ENCODE results near the gene LMF2. TPM values are rescaled to one million over a fixed set of nuclear protein-coding genes. Genes with fewer than 3 reads are reported as not detected.

Gene LMF2
- polyA plus RNA-seq, 1 of the 3 experiments (the other 2 are of a cell fraction) = 34.3 TPM

DNA sequence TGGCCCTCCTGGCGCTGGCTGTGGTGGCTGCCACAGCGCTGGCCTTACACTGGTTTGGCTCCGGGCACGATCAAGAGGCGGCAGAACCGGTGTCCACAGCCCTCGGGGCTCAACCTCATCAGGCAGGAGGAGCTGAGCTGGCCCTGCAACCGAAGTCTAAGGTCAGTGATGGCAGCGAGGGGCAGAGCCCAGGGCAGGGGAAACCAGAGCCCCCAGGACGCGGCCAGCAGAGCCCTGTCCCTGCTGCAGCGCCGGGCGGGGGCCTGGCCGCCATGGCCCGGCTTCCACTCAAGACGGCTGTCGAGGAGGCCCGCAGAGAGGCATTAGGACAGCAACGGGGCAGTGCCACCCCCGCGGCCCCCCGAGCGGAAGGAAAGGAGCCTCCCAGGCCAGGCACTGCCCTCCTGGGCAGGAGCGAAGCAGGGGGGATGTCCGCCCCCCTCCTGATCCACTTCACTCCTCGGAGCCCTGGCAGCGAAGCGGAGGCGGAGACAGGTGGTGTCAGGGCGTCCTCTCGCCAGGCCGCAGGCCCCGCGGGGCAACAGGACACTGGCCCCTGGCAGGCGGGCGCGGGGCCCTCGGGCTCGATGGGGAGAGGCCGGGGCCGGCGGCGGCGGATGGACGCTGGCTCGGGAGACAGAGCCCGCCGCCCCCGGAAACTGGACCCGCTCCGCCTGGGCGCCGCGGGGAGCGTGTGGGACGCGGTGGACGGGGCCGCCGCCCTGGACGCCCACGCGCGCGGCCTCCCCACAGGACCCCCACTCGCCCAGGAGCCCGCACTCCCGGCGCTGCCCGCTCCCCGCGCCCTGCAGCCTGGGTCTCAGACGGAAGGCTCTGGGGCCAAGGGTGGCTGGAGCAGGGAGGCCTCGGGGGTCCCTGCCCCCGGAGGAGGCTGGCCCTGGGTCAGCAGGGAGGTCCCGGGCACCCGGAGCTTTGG is 39.1 kb upstream of the LMF2 start (continued):
- no peak for TF ChIP-seq TEAD4 (IDR thresholded peaks at IDR 0.05; ENCODE audit: borderline replicate concordance, insufficient read depth)
- TF ChIP-seq NRF1 (IDR thresholded peaks at IDR 0.05; ENCODE audit: low read depth, low read length) = no peak
- TF ChIP-seq RCOR1 (IDR thresholded peaks at IDR 0.05; ENCODE audit: low read length) = no peak
- TF ChIP-seq EZH2phosphoT487 (IDR thresholded peaks at IDR 0.05; ENCODE audit: borderline replicate concordance, low read depth) = no peak

DNA sequence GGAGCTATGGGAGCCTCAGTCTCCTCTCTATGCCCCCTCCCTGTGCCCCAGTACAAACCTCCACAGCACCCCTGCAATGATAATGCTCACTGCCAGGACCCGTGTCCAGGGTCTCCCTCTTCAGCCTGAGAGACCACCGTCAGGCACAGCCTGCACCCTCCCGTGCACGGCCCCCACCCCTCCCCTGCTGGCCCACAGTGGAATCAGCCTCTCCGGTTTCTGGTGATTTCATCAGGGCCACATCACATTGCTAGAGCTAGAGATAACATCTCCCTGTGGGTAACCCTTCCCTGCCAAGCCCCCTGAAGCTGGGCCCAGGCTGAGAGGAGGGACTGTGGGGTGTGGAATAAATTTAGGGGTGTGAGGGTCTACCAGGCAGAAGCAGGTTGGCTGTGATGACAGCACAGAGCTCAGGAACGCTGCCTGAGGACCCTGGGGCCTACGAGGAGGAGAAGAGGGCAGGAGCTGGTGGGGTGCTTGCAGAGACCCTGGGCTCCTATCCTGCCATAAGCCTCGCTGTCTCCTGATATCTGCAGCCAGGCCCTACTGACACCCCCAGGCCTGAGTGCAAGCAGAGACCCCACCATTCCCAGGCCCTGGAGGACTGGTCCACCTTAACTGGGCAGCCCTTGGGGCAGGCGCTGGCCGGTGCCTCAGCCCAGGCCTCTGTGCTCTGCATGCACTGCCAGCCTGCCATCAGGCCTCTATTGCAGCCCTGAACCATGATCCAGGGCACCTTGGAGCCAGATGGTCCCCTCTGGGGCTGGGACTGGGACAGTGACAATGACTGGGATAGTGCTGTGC is 38.2 kb upstream of the LMF2 start, which contains the start of gene KLHDC7B:
TSS of gene KLHDC7B (plus strand) at position 378 of the 804 bp plus-strand sequence. CDS start at position 723, 345 bp downstream.
- H3K27me3 ChIP-seq (ENCODE audit: insufficient read depth) = no peaks in the 10 kb centered on the region
- TF ChIP-seq GATA2 (CRISPR knock-in tag; IDR thresholded peaks at IDR 0.05) (peak; percentile 94), MXI1 (IDR thresholded peaks at IDR 0.05; ENCODE audit: low read depth, low read length) (no peak)
- TF ChIP-seq, protein P1, sequence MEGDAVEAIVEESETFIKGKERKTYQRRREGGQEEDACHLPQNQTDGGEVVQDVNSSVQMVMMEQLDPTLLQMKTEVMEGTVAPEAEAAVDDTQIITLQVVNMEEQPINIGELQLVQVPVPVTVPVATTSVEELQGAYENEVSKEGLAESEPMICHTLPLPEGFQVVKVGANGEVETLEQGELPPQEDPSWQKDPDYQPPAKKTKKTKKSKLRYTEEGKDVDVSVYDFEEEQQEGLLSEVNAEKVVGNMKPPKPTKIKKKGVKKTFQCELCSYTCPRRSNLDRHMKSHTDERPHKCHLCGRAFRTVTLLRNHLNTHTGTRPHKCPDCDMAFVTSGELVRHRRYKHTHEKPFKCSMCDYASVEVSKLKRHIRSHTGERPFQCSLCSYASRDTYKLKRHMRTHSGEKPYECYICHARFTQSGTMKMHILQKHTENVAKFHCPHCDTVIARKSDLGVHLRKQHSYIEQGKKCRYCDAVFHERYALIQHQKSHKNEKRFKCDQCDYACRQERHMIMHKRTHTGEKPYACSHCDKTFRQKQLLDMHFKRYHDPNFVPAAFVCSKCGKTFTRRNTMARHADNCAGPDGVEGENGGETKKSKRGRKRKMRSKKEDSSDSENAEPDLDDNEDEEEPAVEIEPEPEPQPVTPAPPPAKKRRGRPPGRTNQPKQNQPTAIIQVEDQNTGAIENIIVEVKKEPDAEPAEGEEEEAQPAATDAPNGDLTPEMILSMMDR (IDR thresholded peaks at IDR 0.05) = 0 out of 2 replicates have a peak, but pooled peaks have one; percentile 20
- no peak within 1 kb of the TSS for H3K27ac ChIP-seq (ENCODE audit: low read depth in 2 of 2, low read length in 1 of 2)
- no peaks in the 10 kb centered on the region for H3K9me3 ChIP-seq
- no peaks in the 10 kb centered on the region for H3K9me2 ChIP-seq
- H4K20me1 ChIP-seq (ENCODE audit: insufficient read depth) = no peaks in the 10 kb centered on the region
- no peaks in the 10 kb centered on the region for H3K79me2 ChIP-seq (ENCODE audit: insufficient read depth)
- H3K36me3 ChIP-seq (replicated peaks in 1 of 2; ENCODE audit: control insufficient read depth in 1 of 2, insufficient read depth in 2 of 2, low read length in 1 of 2) = no peaks in the 10 kb centered on the region
- H3K9ac ChIP-seq = no peak within 1 kb of the TSS
- peaks cover 0 to 9% of the 10 kb centered on the region in 2 experiments; a peak in 1 of 4 replicates for H3K4me1 ChIP-seq (ENCODE audit: control insufficient read depth in 1 of 2, insufficient read depth in 2 of 2, low read depth in 1 of 2, low read length in 1 of 2)
- WGBS (ENCODE audit: low lambda C conversion rate) = 29% methylated on average over 4 of the region's 10 CpGs
- H3K4me2 ChIP-seq = no peak within 1 kb of the TSS
- CTCF ChIA-PET = interaction anchor here (1.0 to 4.9 kb wide), 5 partner anchors 11 to 75 kb away, joined by 4 to 31 read pairs (median 6); partner anchors contain the start of genes SCO2 and SYCE3
- POLR2A ChIA-PET = interaction anchor here (1.6 to 2.3 kb wide), 2 partner anchors 17 to 21 kb away, joined by 5 to 7 read pairs; partner anchors contain the start of genes SCO2 and SYCE3
- peaks cover 3% of the 10 kb centered on the region for H3F3A ChIP-seq (replicated peaks; ENCODE audit: insufficient read depth)
- H2AFZ ChIP-seq (ENCODE audit: low read depth) = no peak within 1 kb of the TSS
- DNase-seq = peak; percentile 82
- no peak within 1 kb of the TSS for H3K4me3 ChIP-seq (ENCODE audit: low read depth in 2 of 2, low read length in 1 of 2)

DNA sequence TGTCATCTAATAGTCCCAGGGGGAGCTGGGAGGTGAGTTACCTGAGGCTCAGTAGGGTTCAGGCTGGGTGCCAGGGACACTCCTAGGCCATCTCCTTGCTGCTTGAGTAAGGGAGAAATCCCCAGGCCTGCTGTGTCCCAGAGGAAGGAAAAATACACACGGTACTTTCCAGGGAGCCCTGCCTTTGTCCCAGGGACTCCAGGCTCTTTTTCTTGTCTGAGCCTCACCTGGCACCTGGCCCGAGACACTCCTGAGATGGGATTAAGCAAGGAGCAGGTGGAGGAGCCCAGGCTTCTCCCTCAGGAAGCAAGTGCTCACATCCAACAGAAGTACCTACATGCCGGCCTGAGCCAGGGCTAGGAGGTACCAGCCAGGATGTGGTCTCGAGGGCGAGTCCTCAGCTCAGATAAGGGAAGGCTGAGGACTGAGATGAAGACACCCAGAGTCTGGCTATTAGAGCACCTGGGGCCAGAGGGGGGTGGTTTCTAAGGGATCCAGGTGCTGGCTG is 37.3 kb upstream of the LMF2 start:
- H3K4me3 ChIP-seq (ENCODE audit: low read depth in 2 of 2, low read length in 1 of 2) = no peak overlapping the region
- H4K20me1 ChIP-seq (ENCODE audit: insufficient read depth) = no peaks in the 10 kb centered on the region
- H3K9ac ChIP-seq = no peak overlapping the region
- ChIA-PET POLR2A (interaction anchor here (1.6 to 2.3 kb wide), 2 partner anchors 18 to 20 kb away, joined by 5 to 7 read pairs; partner anchors contain the start of genes SCO2 and SYCE3), CTCF (interaction anchor here (1.1 to 4.9 kb wide), 4 partner anchors 8 to 19 kb away, joined by 4 to 31 read pairs (median 6); partner anchors contain the start of genes SCO2 and SYCE3)
- peaks cover 6% of the 10 kb centered on the region for H3F3A ChIP-seq (replicated peaks; ENCODE audit: insufficient read depth)
- no peak overlapping the region for H2AFZ ChIP-seq (ENCODE audit: low read depth)
- 83% methylated on average over 3 of the region's 5 CpGs for WGBS (ENCODE audit: low lambda C conversion rate)
- no peaks in the 10 kb centered on the region for H3K36me3 ChIP-seq (replicated peaks in 1 of 2; ENCODE audit: control insufficient read depth in 1 of 2, insufficient read depth in 2 of 2, low read length in 1 of 2)
- no peak overlapping the region for H3K27ac ChIP-seq (ENCODE audit: low read depth in 2 of 2, low read length in 1 of 2)
- no peak for DNase-seq
- H3K9me3 ChIP-seq = no peaks in the 10 kb centered on the region
- peaks cover 4 to 9% of the 10 kb centered on the region in 2 experiments; a peak in 2 of 4 replicates for H3K4me1 ChIP-seq (ENCODE audit: control insufficient read depth in 1 of 2, insufficient read depth in 2 of 2, low read depth in 1 of 2, low read length in 1 of 2)
- H3K4me2 ChIP-seq = no peak overlapping the region
- no peaks in the 10 kb centered on the region for H3K79me2 ChIP-seq (ENCODE audit: insufficient read depth)
- H3K9me2 ChIP-seq = no peaks in the 10 kb centered on the region
- no peaks in the 10 kb centered on the region for H3K27me3 ChIP-seq (ENCODE audit: insufficient read depth)
- TF ChIP-seq POLR2AphosphoS5 (IDR thresholded peaks at IDR 0.05; ENCODE audit: low read depth, low read length) (no peak), ELF1 (IDR thresholded peaks at IDR 0.05) (no peak), RXRA (IDR thresholded peaks at IDR 0.05; ENCODE audit: borderline replicate concordance, low read depth) (no peak), NFIC (IDR thresholded peaks at IDR 0.05; ENCODE audit: borderline replicate concordance) (no peak), TCF12 (IDR thresholded peaks at IDR 0.05) (no peak), JUND (IDR thresholded peaks at IDR 0.05) (no peak), RCOR1 (IDR thresholded peaks at IDR 0.05; ENCODE audit: low read length) (no peak), TAF1 (IDR thresholded peaks at IDR 0.05; ENCODE audit: borderline replicate concordance, low read depth, low read length) (no peak)
- TF ChIP-seq, protein P2, sequence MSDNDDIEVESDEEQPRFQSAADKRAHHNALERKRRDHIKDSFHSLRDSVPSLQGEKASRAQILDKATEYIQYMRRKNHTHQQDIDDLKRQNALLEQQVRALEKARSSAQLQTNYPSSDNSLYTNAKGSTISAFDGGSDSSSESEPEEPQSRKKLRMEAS (IDR thresholded peaks at IDR 0.05; ENCODE audit: low read depth) = no peak
- TF ChIP-seq, protein P3, sequence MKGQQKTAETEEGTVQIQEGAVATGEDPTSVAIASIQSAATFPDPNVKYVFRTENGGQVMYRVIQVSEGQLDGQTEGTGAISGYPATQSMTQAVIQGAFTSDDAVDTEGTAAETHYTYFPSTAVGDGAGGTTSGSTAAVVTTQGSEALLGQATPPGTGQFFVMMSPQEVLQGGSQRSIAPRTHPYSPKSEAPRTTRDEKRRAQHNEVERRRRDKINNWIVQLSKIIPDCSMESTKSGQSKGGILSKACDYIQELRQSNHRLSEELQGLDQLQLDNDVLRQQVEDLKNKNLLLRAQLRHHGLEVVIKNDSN (IDR thresholded peaks at IDR 0.05; ENCODE audit: borderline replicate concordance, low read depth) = no peak
- TF ChIP-seq, protein P4, sequence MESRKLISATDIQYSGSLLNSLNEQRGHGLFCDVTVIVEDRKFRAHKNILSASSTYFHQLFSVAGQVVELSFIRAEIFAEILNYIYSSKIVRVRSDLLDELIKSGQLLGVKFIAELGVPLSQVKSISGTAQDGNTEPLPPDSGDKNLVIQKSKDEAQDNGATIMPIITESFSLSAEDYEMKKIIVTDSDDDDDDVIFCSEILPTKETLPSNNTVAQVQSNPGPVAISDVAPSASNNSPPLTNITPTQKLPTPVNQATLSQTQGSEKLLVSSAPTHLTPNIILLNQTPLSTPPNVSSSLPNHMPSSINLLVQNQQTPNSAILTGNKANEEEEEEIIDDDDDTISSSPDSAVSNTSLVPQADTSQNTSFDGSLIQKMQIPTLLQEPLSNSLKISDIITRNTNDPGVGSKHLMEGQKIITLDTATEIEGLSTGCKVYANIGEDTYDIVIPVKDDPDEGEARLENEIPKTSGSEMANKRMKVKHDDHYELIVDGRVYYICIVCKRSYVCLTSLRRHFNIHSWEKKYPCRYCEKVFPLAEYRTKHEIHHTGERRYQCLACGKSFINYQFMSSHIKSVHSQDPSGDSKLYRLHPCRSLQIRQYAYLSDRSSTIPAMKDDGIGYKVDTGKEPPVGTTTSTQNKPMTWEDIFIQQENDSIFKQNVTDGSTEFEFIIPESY (IDR thresholded peaks at IDR 0.05; ENCODE audit: borderline replicate concordance, low read depth) = no peak
